ENCODE results near the gene MKRN2.

MKRN2 gene

GRCh38 chr3:12556314-12556689 is 585 bp upstream of the MKRN2 start:
- ATAC-seq: no peak

GRCh38 chr3:12557473-12558100 is 700 bp downstream of the MKRN2 start:
- no peak for ATAC-seq

- no peak for ATAC-seq
These were observed 1.8 kb downstream of the MKRN2 start for GRCh38 chr3:12558706-12559105.

- ATAC-seq: no peak
These were observed 2.6 kb downstream of the MKRN2 start for GRCh38 chr3:12559520-12559919.

- peak; percentile 48 to 65 for ATAC-seq
These were observed 3.8 kb downstream of the MKRN2 start for GRCh38 chr3:12560505-12561190.

GRCh38 chr3:12561397-12561796 is 4.5 kb downstream of the MKRN2 start:
- no peak for ATAC-seq

- ATAC-seq: no peak
These were observed 5.6 kb downstream of the MKRN2 start for GRCh38 chr3:12562451-12562850.

- no peak for ATAC-seq
These were observed 10.1 kb downstream of the MKRN2 start for GRCh38 chr3:12566976-12567375.

GRCh38 chr3:12568747-12569146 is 11.9 kb downstream of the MKRN2 start:
- no peak for ATAC-seq

GRCh38 chr3:12569836-12570235 is 12.9 kb downstream of the MKRN2 start:
- ATAC-seq: no peak

GRCh38 chr3:12571986-12572385 is 15.1 kb downstream of the MKRN2 start:
- ATAC-seq: no peak

- no peak for ATAC-seq
These were observed 17.2 kb downstream of the MKRN2 start for GRCh38 chr3:12574131-12574530.

- no peak for ATAC-seq
These were observed 17.8 kb downstream of the MKRN2 start for GRCh38 chr3:12574661-12575060.

GRCh38 chr3:12577379-12577778 is 20.5 kb downstream of the MKRN2 start:
- ATAC-seq: no peak

GRCh38 chr3:12578742-12579141 is 21.9 kb downstream of the MKRN2 start:
- no peak for ATAC-seq

GRCh38 chr3:12579456-12579855 is 22.6 kb downstream of the MKRN2 start:
- no peak for ATAC-seq

GRCh38 chr3:12579905-12580304 is 23.0 kb downstream of the MKRN2 start:
- ATAC-seq: no peak

- ATAC-seq: no peak
These were observed 25.8 kb downstream of the MKRN2 start for GRCh38 chr3:12582730-12583129.

- no peak for ATAC-seq
These were observed 26.4 kb downstream of the MKRN2 start for GRCh38 chr3:12583280-12583679.

GRCh38 chr3:12584083-12584482 is 27.2 kb downstream of the MKRN2 start:
- ATAC-seq: no peak

- no peak for ATAC-seq
These were observed 28.3 kb downstream of the MKRN2 start for GRCh38 chr3:12585181-12585580.

- ATAC-seq: no peak
These were observed 29.1 kb downstream of the MKRN2 start for GRCh38 chr3:12585970-12586369.

- ATAC-seq: no peak
These were observed 29.5 kb downstream of the MKRN2 start for GRCh38 chr3:12586403-12586802.

GRCh38 chr3:12588039-12589009 is 31.4 kb downstream of the MKRN2 start:
- no peak for ATAC-seq

Measured in activated CD4-positive, CD25-positive, alpha-beta regulatory T cell treated with anti-CD3 and anti-CD28 coated beads, Interleukin-2, amount 50 U/mL, for 24 hours (primary cell).